MV-4-11 (cell line): Measurements from ENCODE around the gene LYRM4.

Experiments
- DNase-seq: peaks from one replicate; lab custom pipeline; 2025; lab: John Stamatoyannopoulos, UW

The LYRM4 gene

GRCh38 chr6:5205877-5206850, 54.6 kb downstream of the LYRM4 start:
- DNase-seq = peak; percentile 79

GRCh38 chr6:5205035-5205507, 55.7 kb downstream of the LYRM4 start:
- no peak for DNase-seq

GRCh38 chr6:5204376-5204775, 56.4 kb downstream of the LYRM4 start:
- DNase-seq = no peak

GRCh38 chr6:5203546-5203945, 57.2 kb downstream of the LYRM4 start:
- no peak for DNase-seq

GRCh38 chr6:5202941-5203340, 57.8 kb downstream of the LYRM4 start:
- no peak for DNase-seq

GRCh38 chr6:5202206-5202605, 58.5 kb downstream of the LYRM4 start:
- no peak for DNase-seq

GRCh38 chr6:5201271-5201670, 59.5 kb downstream of the LYRM4 start:
- no peak for DNase-seq

GRCh38 chr6:5199702-5200101, 61.0 kb downstream of the LYRM4 start:
- no peak for DNase-seq

GRCh38 chr6:5199283-5199682, 61.5 kb downstream of the LYRM4 start:
- peak; percentile 37 for DNase-seq

- DNase-seq = no peak
These were observed 63.7 kb downstream of the LYRM4 start for GRCh38 chr6:5197084-5197483.

GRCh38 chr6:5192135-5192794, 68.5 kb downstream of the LYRM4 start:
- DNase-seq = no peak

GRCh38 chr6:5191722-5192121, 69.0 kb downstream of the LYRM4 start:
- DNase-seq = no peak

GRCh38 chr6:5191222-5191621, 69.5 kb downstream of the LYRM4 start:
- no peak for DNase-seq

GRCh38 chr6:5190507-5190906, 70.2 kb downstream of the LYRM4 start:
- DNase-seq = peak; percentile 18

- no peak for DNase-seq
These were observed 72.1 kb downstream of the LYRM4 start for GRCh38 chr6:5188646-5189045.

GRCh38 chr6:5184878-5185277, 75.9 kb downstream of the LYRM4 start:
- DNase-seq = no peak

- no peak for DNase-seq
These were observed 76.5 kb downstream of the LYRM4 start for GRCh38 chr6:5184218-5184617.

- peak; percentile 12 for DNase-seq
These were observed 79.0 kb downstream of the LYRM4 start for GRCh38 chr6:5181510-5182317.

- DNase-seq = no peak
These were observed 80.1 kb downstream of the LYRM4 start for GRCh38 chr6:5180636-5181035.

- no peak for DNase-seq
These were observed 80.8 kb downstream of the LYRM4 start for GRCh38 chr6:5179917-5180316.

- DNase-seq = no peak
These were observed 81.9 kb downstream of the LYRM4 start for GRCh38 chr6:5178806-5179205.

GRCh38 chr6:5175635-5176034, 85.1 kb downstream of the LYRM4 start:
- DNase-seq = peak; percentile 60
